ENCODE results near the gene FRMD3. TPM values are rescaled to one million over a fixed set of nuclear protein-coding genes. Genes with fewer than 3 reads are reported as not detected.
A peak's percentile ranks its signal among the peaks of the same experiment; 100 is the strongest.

The FRMD3 gene
- total and polyA plus RNA-seq, 10 donors, result 0.82 to 45.8 (median 18.9) TPM

- Histone ChIP-seq H3K27me3 (replicated peaks in 1 of 7) (no peaks in the 10 kb centered on the region), H3K27ac (no peak overlapping the region), H3K9me3 (peaks cover 0 to 3% (median 0%) of the 10 kb centered on the region in 8 donors), H3K4me1 (peaks cover 0 to 9% (median under 1%) of the 10 kb centered on the region in 6 donors), H3K4me3 (no peak overlapping the region), H3K36me3 (no peaks in the 10 kb centered on the region)
- TF ChIP-seq POLR2A (IDR thresholded peaks at IDR 0.05) (no peak), POLR2AphosphoS5 (IDR thresholded peaks at IDR 0.05) (no peak)
- TF ChIP-seq, protein P1, sequence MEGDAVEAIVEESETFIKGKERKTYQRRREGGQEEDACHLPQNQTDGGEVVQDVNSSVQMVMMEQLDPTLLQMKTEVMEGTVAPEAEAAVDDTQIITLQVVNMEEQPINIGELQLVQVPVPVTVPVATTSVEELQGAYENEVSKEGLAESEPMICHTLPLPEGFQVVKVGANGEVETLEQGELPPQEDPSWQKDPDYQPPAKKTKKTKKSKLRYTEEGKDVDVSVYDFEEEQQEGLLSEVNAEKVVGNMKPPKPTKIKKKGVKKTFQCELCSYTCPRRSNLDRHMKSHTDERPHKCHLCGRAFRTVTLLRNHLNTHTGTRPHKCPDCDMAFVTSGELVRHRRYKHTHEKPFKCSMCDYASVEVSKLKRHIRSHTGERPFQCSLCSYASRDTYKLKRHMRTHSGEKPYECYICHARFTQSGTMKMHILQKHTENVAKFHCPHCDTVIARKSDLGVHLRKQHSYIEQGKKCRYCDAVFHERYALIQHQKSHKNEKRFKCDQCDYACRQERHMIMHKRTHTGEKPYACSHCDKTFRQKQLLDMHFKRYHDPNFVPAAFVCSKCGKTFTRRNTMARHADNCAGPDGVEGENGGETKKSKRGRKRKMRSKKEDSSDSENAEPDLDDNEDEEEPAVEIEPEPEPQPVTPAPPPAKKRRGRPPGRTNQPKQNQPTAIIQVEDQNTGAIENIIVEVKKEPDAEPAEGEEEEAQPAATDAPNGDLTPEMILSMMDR (IDR thresholded peaks at IDR 0.05 in 8 of 11, conservative IDR thresholded peaks at IDR 0.05 in 3 of 11), result no peak
- intact Hi-C loops (cut with DNase I; ENCODE audit: low total_unique reads), result no loop called here
- WGBS, 5 donors, result 53 to 86% (median 80%) methylated on average over 3 of the region's 3 CpGs
- DNase-seq, result no peak
Observed at GRCh38 chr9:83526901-83527300, 11.3 kb downstream of the FRMD3 start.

DNA sequence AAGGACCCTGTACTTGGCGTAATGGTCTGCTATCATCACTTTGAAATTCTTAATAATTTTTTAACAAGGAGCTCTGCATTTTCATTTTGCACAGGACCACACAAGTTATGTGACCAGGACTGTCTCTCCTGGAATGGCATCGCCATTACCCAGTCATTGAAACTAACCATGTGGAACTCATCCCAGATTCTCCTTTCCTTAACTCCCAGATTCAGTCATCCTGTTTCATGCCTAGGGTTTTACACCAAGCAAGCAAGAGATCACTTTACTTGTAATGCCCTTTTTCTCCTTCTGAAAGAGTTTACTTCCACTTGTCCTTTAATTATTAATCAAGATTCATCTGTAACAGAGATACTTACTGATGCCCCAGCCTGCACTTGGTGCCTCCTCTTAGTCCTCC is 12.0 kb downstream of the FRMD3 start:
- TF ChIP-seq POLR2AphosphoS5 (IDR thresholded peaks at IDR 0.05) (no peak), POLR2A (IDR thresholded peaks at IDR 0.05) (no peak)
- TF ChIP-seq, protein P1 (IDR thresholded peaks at IDR 0.05 in 8 of 11, conservative IDR thresholded peaks at IDR 0.05 in 3 of 11), result no peak
- no peak for DNase-seq
- intact Hi-C loops (cut with DNase I; ENCODE audit: low total_unique reads), result no loop called here
- H3K9me3 ChIP-seq, result peaks cover 0 to 3% (median 0%) of the 10 kb centered on the region in 8 donors
- no peaks in the 10 kb centered on the region for H3K36me3 ChIP-seq
- peaks cover 0 to 16% (median 6%) of the 10 kb centered on the region in 6 donors for H3K4me1 ChIP-seq
- H3K27ac ChIP-seq, result no peak overlapping the region
- WGBS, 5 donors, result 96 to 100% (median 97%) methylated on average over 2 of the region's 2 CpGs
- H3K27me3 ChIP-seq (replicated peaks in 1 of 7), result no peaks in the 10 kb centered on the region
- H3K4me3 ChIP-seq, result no peak overlapping the region

DNA sequence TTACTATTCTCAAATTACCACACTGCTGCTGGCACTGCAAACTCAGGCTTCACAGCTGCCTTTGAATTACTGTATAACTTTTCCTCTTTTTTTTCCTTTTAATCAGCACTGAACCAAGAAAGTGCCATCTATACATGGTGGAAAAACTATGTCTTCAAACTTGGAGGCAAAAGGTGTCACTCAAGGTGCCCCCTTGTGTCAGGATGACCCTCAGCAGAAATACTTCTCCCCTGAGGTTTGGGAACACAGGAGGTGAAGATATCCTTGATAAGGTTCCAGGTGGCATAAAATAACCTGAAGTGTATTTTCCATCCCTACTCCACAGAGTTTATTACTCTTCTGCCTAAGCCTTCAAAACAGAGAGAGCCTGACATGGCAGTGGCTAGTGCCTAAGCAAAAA is 14.5 kb downstream of the FRMD3 start:
- Histone ChIP-seq H3K27me3 (replicated peaks in 1 of 7) (no peaks in the 10 kb centered on the region), H3K9me3 (peaks cover 0 to 5% (median 0%) of the 10 kb centered on the region in 8 donors), H3K36me3 (no peaks in the 10 kb centered on the region), H3K27ac (no peak overlapping the region), H3K4me3 (no peak overlapping the region), H3K4me1 (peaks cover 0 to 23% (median 6%) of the 10 kb centered on the region in 6 donors)
- TF ChIP-seq, protein P1 (IDR thresholded peaks at IDR 0.05 in 8 of 11, conservative IDR thresholded peaks at IDR 0.05 in 3 of 11), result no peak
- TF ChIP-seq POLR2A (IDR thresholded peaks at IDR 0.05) (no peak), POLR2AphosphoS5 (IDR thresholded peaks at IDR 0.05) (no peak)
- DNase-seq, result no peak
- intact Hi-C loops (cut with DNase I; ENCODE audit: low total_unique reads), result no loop called here

- no peak for TF ChIP-seq POLR2A (IDR thresholded peaks at IDR 0.05)
- no peak for TF ChIP-seq POLR2AphosphoS5 (IDR thresholded peaks at IDR 0.05)
- TF ChIP-seq, protein P1 (IDR thresholded peaks at IDR 0.05 in 8 of 11, conservative IDR thresholded peaks at IDR 0.05 in 3 of 11), result no peak
- Histone ChIP-seq H3K4me1 (peaks cover 0 to 22% (median 6%) of the 10 kb centered on the region in 6 donors), H3K27me3 (replicated peaks in 1 of 7) (no peaks in the 10 kb centered on the region), H3K27ac (peak overlapping the region in 4 of 8 donors; percentile 29 to 70 (median 51)), H3K9me3 (peaks cover 0 to 5% (median 0%) of the 10 kb centered on the region in 8 donors), H3K4me3 (no peak overlapping the region), H3K36me3 (no peaks in the 10 kb centered on the region)
- WGBS, 5 donors, result 59 to 82% (median 71%) methylated on average over 4 of the region's 4 CpGs
- intact Hi-C loops (cut with DNase I; ENCODE audit: low total_unique reads), result no loop called here
- no peak for DNase-seq
Observed at GRCh38 chr9:83521411-83521810, 16.8 kb downstream of the FRMD3 start.
